OCI-M1 (cell line): ENCODE results near the gene GCK.

Experiments used
- DNase-seq: peaks from one replicate; lab custom pipeline; 2025; lab: John Stamatoyannopoulos, UW

GCK gene

DNA sequence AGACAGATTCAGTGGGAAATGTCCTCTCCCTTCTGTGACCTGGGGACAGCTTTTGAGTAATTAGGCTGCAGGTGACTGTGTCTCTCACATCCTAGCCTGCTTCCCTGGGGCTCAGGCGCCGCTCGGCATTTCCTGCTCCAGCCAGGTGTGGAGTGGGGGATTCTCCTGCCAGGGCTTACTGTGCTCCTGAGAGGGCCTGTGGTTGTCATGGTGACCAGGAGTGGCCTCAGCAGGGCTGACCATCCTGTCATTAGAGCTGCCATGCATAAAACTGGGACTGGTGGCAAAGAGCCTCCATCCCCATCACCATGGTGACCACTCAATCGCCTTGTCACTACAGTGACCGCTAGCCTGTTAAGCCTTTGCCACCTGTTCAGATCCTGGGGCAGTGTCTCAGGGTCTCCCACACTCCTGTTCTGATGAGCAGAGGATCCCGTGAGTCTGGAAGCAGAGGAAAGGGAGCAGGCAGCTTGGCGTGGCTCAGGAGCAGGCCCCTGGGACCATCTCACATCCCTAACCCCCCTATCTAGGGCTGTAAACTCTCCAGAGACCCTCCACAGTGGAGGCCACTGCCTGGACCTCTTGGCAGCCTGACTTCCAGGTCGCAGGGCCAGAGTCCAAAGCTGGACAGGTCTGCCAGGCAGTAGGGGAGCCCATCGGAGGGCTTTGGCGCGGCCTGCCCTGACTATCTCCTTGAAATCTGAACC is at the start of gene GCK:
GCK (minus strand) TSS at position 154 of the 707 bp plus-strand sequence. CDS start 486 bp downstream, outside the sequence.
- no peak for DNase-seq

DNA sequence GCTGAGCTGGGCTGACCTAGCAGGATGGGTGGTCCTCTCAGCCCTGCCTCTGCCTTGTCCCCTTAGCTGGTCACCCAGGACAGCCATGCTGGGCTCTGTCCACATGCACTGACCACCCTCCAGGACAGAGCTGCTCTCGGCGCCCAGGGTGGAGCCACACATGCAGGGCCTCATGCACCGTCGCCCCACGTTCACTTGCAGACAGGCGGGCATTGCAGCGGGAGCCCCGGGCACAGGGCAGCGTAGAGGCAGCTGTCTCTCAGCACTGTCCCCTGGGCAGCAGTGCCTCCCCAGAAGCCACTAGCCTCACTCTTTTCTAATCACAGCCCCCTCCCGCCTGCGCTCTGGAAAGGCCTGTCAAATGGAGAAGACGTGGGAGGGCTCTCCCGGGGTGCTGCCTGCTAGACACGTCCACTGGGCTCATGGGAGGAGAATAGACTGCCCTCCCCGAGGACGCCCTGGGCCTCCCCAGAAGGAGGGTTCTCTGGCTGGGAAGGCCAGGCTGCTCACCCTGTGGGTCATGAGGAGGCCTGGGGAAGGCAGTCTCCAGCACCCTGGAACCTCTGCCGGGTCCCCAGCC is 49.0 kb upstream of the GCK start:
- no peak for DNase-seq

DNA sequence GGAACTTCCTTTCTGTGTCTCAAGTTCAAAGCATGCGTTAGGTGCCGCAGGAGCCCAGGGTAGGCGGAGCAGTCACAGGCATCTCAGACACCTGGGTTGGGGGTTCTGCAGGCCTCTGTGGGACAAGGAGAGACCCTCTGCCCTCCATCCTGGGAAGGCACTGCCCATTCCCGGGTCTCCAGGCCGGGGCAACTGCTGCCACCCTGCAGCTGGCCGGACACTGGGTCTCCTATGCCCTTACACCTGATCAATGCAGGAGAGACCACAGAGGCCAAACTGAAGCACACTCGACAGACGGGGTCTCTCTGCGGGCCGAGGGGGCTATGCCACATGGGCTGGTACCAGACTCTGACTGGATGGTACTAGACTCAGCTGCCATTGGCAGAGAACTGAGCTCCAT is 48.5 kb upstream of the GCK start:
- no peak for DNase-seq

DNA sequence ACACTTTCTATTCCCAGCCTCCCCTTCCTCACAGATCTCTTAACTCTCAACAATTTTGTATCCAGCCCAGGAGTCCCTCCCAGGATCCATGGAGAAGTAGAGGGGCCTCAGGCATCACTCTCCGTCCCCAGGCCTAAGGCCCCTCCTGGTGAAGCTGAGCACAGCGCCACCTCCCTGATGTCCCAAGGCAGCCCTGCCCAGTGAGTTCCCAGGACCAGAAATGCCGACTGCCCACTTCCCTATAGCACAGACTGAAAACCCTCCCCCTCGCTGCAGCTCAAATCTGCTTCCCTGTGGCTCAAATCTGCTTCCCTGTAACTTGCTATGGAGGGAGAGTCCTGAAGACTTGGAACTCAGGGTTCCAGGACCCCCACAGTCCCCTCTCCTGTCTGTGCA is 47.1 kb upstream of the GCK start:
- DNase-seq: peak; percentile 8

GRCh38 chr7:44235582-44236332 is 46.5 kb upstream of the GCK start:
- DNase-seq: no peak

- no peak for DNase-seq
These were observed 45.8 kb upstream of the GCK start for GRCh38 chr7:44235066-44235465.

DNA sequence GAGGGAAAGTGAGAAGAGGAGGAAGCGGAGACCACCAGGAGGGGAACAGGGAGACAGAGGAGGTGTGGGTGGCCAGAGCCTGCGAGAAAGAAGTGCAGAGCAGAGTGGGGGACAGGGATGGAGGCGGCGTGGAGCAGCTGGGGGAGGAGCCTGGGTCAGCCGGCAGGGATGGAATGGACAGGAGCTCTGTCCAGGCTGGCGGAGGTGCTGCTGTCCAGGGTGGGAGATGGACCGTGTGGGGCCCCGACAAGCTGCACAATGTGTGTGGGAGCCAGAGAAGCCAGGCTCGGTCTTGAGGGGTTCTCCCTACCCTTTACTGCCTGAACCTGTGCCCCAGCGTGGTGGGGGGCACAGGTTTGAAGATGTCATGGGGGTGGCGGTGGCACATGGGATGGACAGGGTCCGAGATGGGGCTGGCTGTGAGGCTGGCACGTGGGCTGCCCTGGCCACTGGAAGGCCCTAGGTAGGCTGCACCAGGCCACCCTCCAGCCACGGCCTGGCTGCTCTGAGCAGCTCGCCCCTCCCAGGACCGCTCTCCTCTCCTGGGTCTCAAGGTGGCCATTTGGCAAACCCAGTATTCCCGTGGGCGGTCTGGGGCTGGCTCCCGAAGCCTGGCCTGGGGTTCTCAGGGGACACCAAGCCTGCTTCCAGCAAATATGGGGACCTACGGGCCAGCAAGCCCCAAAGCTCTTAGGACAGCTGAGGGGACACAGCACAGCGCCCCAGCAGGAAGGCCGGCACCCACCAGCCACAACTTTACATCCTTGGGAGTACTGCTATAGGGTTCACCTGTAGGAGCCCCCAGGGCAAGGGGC is 43.9 kb upstream of the GCK start:
- no peak for DNase-seq

GRCh38 chr7:44232396-44232795 is 43.2 kb upstream of the GCK start:
- no peak for DNase-seq

DNA sequence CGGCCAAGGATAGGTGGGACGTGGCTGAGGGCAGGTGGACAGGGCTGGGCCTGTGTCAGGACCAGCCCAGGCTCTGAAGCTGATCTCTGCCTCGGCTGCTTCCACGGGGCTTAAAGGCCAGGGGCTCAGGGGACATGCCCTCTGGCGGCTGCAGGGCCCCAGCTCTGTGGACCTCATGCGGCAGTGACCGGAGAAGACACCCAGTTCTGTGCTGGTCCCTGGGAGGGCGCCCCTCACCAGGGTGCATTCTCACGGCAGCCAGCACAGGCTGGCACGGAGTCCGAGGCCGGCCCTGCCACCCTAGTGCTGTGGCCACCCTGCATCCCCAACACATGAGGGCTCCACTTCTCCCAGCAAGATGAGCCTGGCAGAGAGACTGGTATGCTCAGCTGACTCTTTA is 41.8 kb upstream of the GCK start:
- DNase-seq: no peak

GRCh38 chr7:44230286-44230685 is 41.0 kb upstream of the GCK start:
- DNase-seq: no peak

DNA sequence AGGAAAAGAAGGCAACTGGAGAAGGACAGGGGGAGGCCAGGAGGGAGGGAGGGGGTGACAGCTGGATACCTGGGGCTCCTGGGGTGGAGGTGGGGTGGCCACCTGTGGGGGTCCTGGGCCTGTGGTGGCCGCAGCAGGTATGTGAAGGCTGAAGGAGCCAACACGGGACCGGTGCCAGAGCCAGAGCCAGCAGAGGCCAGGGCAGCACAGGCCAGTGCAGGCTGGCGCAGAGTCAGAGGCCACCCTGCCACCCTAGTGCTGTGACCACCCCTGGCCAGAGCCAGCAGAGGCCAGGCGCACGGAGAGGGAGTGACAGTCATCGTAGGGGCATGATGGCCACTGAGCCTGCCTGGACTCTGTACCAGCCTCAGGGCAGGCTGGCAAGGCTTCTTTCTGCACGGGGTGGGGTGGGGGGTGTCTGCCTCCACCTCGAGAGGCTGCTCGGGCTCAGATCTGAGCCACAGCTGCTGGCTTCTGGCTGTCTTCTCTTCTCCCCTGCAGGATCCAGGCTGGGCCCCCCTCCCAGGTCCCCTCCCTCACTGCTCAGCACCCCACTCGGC is 40.4 kb upstream of the GCK start:
- no peak for DNase-seq

GRCh38 chr7:44228571-44229350 is 39.5 kb upstream of the GCK start:
- no peak for DNase-seq

DNA sequence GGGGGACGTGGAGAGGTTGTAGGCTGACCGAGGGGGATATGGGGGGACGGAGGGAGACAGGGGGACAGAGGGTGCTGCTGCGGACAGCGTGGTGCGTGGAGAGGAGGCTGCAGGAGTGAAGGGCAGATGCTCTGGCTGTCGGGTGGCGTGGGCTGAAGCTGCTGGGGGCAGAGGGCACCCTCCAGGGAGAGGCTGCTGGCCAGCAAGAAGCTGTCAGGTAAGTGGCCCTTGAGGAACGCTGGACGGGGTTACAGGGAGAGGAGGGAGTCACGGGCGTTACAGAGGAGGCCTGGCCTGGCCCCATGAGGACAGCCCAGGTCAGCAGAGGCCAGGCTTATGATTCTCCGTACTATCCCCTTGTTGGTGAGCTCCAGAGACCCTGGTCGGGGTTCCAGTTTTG is 38.7 kb upstream of the GCK start:
- DNase-seq: no peak

DNA sequence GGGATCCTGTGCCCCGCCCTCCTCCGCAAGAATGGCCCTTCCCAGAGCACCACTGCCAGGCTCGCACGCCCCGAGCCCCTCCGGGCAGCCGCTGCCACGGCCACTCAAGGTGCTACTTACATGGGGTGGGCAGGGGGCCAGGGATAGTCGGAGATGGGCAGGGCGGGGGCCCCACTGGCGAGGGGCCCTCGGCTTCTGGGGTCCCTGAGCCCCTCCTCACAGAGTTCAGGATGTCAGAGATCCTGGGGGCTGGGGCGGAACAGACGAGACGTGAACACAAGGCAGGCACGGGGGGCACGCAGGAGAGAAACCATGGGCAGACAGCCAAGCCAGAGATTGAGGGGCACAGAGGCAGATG is 37.1 kb upstream of the GCK start:
- DNase-seq: no peak

- DNase-seq: no peak
These were observed 36.5 kb upstream of the GCK start for GRCh38 chr7:44225566-44226395.

DNA sequence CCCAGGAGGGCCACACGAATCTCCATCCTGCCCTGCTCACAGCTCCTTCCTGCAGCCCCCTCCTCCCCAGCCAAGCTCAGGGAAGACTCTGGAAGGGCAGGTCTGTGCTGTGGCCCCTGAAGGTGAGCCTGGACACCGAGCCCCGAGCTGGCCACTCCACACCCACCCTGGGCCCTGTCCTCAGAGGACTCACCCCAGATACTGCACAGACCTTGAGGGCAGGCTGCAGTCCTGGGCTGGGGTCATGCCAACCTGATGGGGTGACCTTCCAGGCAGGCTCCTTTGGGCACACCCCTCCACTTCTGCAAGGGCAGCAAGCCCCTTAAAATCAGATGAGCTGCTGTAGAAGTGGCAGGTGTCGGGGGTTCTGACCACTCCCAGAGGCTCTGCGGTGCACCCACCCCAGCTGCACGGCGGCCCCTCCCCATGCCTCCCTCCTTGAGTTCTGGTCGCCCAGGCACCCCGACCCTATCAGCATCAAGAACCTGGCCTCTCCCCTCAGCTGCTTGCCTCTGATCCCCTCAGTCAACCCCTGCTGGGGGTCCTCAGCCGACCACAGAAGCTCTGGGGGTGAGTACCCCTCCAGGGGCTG is 35.8 kb upstream of the GCK start:
- DNase-seq: no peak

DNA sequence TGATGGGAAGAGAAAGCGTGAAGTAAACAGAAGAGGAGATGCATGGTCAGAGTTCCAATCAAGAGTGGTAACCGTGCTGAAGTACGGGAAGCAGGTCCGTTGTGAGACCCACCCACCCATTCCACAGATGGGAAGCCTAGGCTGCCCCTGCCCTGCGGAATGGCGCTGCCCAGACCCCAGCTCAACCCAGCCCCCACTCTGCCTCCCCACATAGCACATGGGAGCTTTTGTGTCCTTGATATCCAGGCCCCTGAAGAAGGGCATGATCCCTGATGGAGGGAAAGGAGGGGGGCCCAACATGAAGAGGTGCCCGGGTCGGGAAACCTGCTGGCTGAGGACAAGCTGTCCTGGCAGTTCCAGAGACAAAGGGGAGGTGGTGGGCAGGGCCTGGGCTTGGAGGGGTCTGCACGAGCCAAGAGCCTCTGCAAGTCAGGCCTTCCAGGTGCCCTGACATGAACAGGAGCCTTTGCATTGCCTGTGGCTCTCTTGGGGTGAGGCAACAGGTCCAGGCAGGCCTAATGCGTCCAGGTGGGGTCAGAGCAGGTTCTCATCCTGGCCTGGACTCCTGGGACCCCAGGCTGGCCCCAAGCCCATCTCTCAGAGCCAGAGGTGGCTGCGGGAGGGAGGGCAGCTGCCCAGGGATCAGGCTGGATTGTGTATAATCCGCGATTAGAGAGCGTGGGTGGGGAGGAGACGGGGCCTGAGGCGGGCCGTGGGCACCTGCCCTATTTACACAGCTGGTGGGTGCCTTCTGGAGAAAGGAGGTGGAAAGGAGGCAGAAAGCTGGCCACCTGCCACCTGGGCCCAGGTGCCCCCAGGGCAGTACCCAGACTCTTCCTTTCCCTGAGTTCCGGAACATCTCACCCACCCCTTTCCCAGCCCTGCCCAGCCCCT is 35.1 kb upstream of the GCK start:
- DNase-seq: no peak

- no peak for DNase-seq
These were observed 34.3 kb upstream of the GCK start for GRCh38 chr7:44223362-44224079.
